GM12892 (cell line): Measurements from ENCODE around the gene WDFY1.

Experiments used
- POLR2A ChIP-seq: IDR thresholded peaks from 2 replicates; pipeline ENCODE4 v1.6.1; 2011; ENCODE audit warnings: low read depth, low read length, control low read depth
- POLR2AphosphoS5 ChIP-seq: IDR thresholded peaks from 2 replicates; pipeline ENCODE4 v1.6.1; 2011; ENCODE audit warnings: low read depth, low read length, control low read depth
- TAF1 ChIP-seq: IDR thresholded peaks from 2 replicates; pipeline ENCODE4 v1.6.1; 2011; ENCODE audit warnings: low read depth, mild to moderate bottlenecking, control low read depth, low read length, borderline replicate concordance

DNA sequence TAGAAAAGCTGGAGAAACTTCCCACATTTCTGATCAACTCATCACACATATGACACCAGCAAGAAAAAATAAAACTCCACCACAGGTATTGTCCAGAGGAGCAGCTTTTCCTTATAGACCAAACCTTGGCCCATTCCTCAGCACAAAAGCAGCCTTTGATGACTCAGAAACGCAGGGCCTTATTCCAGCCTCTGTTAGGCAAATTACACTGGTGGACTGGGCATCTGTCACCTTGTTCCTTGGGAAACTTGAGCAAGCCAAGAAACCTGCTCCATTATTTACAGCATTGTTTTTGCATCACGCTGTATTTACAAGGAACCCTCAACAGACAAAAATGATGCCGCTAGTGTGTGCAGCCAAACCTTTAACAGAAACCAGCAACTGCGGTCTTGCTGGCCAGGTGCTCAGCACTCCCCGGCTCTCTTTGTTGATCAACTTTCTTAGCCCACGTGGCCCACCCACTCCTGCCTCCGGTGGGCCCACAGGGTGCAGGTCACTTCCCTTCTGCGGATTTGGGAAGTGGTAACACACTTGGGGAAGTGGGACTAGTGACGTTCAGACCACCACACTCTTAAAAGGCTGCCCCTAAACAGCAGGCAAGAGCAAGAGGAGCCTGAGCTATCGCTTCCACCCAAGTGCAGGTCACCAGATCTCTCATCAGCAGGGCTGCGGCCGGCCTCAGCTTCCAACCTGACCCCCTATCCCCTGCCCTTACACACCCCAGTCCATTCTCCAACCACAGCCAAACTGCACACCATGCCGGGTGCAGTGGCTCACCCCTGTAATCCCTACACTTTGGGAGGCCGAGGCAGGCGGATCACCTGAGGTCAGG is 109.2 kb downstream of the WDFY1 start:
- TF ChIP-seq POLR2A (no peak), POLR2AphosphoS5 (no peak), TAF1 (no peak)
